HG03280 (cell line): Measurements from ENCODE around the gene GALNT12.

Source experiments
- ATAC-seq: cut with Tn5 transposase; IDR thresholded peaks from one replicate; pipeline ENCODE4 v1.9.1; 2021; ENCODE audit warnings: mild to moderate bottlenecking, moderate library complexity; ENCODE audit not compliant: unreplicated experiment

GALNT12 gene

GRCh38 chr9:98855592-98855991, 48.1 kb downstream of the GALNT12 start:
- ATAC-seq: no peak

- ATAC-seq: no peak
Measured at GRCh38 chr9:98856982-98857381, 49.5 kb downstream of the GALNT12 start.

DNA sequence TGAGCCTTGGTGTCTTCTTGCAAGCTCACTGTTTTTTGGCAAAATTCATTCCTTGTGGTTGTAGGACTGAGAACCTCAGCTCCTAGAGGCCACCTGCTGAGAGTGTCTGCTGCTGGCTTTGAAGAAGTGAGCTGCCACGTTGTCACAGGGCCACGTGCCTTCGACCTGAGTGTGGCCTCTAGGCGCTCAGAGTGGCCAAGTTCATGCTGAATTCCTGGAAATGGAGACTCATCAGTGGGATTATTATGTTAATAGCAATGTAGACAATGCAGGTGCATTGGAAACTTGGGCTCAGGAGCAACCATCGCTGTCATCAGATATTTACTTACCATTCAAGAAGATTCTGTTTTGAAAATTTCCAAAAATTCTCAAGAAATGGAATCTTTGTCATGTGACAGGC, 52.5 kb downstream of the GALNT12 start:
- no peak for ATAC-seq

GRCh38 chr9:98860871-98861293, 53.4 kb downstream of the GALNT12 start:
- ATAC-seq: no peak

DNA sequence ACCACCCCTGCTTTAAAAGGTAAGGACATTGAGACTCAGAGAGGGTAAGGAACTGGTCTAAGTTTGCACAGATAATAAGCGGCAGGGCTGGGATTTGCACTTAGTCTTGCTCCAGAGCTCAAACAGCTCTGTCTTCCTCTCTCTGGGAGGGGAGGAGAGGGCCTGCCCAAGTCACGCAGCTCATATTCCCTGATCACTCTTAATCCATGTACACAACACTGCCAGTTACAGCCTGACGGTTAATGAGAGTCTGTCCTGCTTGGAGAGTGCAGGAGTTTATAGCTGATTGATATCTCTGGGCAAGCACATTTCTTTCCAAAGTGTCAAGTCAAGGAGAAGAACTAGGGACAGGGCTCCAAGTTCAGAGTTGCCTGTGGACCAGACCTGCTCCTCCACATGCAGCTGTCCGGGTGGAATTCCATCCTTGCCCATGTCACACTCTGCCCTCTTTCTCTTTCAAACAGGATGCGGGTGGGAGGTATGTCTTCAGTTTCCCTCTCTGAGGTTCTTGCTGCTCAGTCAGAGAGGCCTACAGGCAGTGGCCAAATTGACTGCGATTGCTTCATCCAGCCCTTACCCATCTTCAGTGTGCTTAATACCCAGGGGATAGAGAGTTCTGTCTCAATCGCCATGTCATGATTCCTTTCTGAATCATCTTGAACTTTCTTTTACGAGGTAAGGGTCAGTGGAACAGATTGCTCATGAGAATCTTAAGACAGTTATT, 54.5 kb downstream of the GALNT12 start:
- ATAC-seq: no peak

DNA sequence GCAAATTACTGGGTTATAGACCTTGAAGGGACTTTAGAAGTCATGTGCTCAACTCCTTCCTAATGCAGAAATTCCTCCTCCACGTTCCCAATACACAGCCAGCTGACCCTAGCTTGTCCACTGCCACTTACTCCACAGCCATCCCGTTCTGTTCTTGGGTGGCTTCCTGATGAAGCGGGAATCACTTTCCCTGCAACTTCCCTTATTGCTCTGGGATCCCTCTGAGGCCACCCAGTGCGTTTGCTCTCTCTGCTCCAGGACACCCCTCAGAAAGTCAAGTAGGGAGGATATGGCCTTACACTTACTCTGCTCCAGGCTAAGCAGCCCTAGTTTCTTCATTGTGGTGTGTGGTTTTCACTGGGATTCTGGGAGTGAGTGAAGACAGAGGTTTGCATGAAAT, 55.5 kb downstream of the GALNT12 start:
- no peak for ATAC-seq

- ATAC-seq: no peak
Measured at GRCh38 chr9:98864281-98865174, 57.1 kb downstream of the GALNT12 start.

GRCh38 chr9:98865284-98865875, 57.9 kb downstream of the GALNT12 start:
- ATAC-seq: no peak

- no peak for ATAC-seq
Measured at GRCh38 chr9:98866435-98867102, 59.1 kb downstream of the GALNT12 start.

GRCh38 chr9:98867103-98867428, 59.6 kb downstream of the GALNT12 start:
- ATAC-seq: no peak

- no peak for ATAC-seq
Measured at GRCh38 chr9:98867429-98868168, 60.1 kb downstream of the GALNT12 start.

DNA sequence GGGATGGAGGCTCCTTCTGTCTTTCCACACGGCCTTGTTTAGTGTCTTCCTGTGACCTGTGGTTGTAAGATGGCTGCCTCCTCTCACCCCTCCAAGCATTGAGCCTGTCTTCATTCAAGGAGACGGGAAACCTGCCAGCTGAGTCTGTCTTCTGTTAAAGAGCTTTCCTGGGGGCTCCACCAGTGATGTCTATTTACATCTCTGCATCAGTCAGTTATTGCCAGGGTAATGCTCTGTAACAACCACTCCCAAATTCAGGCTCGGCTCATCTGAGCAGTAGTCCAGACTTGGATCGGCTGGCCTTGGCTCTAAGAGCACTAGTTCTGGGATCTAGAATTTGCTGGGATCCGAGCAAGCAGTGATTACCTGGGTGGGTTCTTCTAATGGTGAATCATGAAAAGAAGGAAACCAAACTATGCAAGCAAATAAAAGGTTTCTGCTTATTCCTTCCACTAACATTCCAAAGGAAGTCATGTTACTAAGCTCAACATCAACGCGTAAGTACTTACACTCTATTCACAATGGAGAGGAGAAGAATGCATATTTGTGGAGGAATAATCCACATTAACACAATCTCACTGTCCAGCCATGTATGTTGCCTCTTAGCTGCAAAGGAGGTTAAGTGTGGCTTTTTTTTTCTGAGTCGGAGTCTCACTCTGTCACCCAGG, 61.7 kb downstream of the GALNT12 start:
- no peak for ATAC-seq

- no peak for ATAC-seq
Measured at GRCh38 chr9:98869866-98870265, 62.4 kb downstream of the GALNT12 start.

DNA sequence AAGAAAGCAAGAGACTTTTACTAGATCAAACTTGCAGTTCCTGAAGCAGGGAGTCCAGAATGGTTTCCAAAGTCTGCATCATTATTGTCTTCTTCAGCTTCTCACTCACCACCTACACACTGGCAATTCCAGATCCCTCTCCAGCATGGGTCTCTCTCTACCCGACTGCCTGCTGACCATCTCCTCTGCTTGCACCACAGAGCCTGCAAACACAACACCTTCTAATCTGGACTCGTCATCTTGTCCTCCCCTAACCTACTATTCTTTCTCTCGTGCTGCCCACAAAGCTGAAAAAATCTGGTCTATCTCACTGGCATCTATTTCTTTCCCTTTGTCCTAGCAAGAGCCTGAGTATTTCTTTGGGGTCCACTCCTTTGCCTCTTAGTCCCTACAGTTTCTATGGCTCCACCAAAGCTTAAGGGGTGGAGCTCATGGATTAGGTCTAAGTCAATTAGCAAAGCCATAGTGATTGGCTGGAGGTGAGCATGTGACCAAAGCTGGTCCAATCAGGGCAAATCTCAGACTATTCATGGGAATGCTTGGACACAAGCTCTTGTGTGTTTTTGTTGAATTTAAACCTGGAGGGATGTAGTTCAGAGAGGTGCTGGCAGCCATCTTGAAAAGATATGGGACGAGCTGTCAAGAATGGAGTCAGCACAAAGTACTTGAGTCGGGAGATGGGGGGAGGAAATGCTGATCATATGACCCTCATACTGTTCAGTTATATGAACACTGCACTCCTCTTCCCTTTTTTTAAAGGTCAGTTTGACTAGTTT, 63.5 kb downstream of the GALNT12 start:
- ATAC-seq: no peak

GRCh38 chr9:98871558-98872065, 64.1 kb downstream of the GALNT12 start:
- ATAC-seq: no peak

- ATAC-seq: no peak
Measured at GRCh38 chr9:98873526-98873925, 66.1 kb downstream of the GALNT12 start.

- ATAC-seq: no peak
Measured at GRCh38 chr9:98873951-98874371, 66.5 kb downstream of the GALNT12 start.

- ATAC-seq: no peak
Measured at GRCh38 chr9:98874721-98875255, 67.3 kb downstream of the GALNT12 start.

- ATAC-seq: no peak
Measured at GRCh38 chr9:98875536-98875935, 68.1 kb downstream of the GALNT12 start.
